Bronchial epithelial cell (primary cell): ENCODE measurements around the gene CPB2. TPM values are rescaled to one million over a fixed set of nuclear protein-coding genes. Genes with fewer than 3 reads are reported as not detected.

Source experiments
- DNase-seq: peaks from one replicate; pipeline ENCODE4 v3.0.0-alpha.2; 2010; ENCODE audit warnings: low read depth
- FAIRE-seq: peaks from 2 replicates; lab custom pipeline; 2011; peaks lifted over from hg19 to GRCh38; lab: Jason Lieb, UNC
- H3K27me3 ChIP-seq: 2 replicates; pipeline ENCODE4 v1.5.1; 2011; ENCODE audit warnings: low read length; ENCODE audit not compliant: control insufficient read depth, insufficient read depth
- H3K36me3 ChIP-seq: 2 replicates; pipeline ENCODE4 v1.5.1; 2011; ENCODE audit warnings: low read length; ENCODE audit not compliant: control insufficient read depth, insufficient read depth
- H3K4me3 ChIP-seq: 2 replicates; pipeline ENCODE4 v1.5.1; 2011; ENCODE audit warnings: mild to moderate bottlenecking, low read depth, low read length, control low read depth
- total RNA-seq: library from RNA; depleted of rRNA; stranded (reverse); fragments of >200 nt; gene quantifications from 2 replicates; pipeline ENCODE4 v1.2.1, GENCODE V29; 2014
- TF ChIP-seq, protein P1 (sequence below): IDR thresholded peaks from 2 replicates; pipeline ENCODE4 v1.5.1; 2011; ENCODE audit warnings: mild to moderate bottlenecking, moderate library complexity, low read length, control low read depth, inconsistent platforms; ENCODE audit not compliant: insufficient read depth, severe bottlenecking

Gene CPB2
- total RNA-seq, 1 donor from 2014 or later, result not detected

DNA sequence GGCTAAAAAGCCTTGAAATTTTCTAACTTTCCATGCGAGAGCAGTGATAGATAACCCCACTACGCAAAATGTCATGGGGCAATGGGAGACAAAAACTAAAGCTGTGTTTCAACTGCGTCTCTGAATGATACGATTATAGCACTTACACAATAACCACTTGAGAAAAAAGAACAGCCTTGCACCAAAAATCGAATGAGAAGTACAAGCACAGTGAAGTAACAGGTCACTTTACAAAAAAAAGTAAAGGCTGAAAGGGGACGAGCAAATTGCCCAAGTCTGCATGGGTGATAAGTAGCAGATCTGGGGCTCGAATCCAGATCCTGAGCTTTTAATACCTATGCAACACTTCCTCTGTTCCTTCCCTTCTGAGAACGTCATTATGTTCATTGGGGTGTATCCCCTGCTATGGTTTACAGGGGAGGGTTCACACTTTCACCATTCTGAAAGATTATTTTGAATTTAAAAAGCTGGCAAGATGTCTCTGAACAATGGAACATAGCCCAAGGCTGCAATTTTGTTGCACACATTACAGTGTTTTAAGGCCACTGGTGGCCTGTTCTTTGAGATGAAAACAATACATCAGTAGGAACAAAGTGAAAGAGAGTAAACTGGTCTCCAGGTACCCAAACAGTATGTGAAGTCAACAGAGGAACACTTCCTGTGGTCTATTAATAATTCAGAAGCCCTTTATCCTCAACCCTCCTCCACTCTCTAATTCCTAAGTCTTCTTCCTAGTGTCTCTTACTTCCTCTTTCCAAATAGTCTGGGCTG lies 3.2 kb downstream of the CPB2 start:
- TF ChIP-seq, protein P1, sequence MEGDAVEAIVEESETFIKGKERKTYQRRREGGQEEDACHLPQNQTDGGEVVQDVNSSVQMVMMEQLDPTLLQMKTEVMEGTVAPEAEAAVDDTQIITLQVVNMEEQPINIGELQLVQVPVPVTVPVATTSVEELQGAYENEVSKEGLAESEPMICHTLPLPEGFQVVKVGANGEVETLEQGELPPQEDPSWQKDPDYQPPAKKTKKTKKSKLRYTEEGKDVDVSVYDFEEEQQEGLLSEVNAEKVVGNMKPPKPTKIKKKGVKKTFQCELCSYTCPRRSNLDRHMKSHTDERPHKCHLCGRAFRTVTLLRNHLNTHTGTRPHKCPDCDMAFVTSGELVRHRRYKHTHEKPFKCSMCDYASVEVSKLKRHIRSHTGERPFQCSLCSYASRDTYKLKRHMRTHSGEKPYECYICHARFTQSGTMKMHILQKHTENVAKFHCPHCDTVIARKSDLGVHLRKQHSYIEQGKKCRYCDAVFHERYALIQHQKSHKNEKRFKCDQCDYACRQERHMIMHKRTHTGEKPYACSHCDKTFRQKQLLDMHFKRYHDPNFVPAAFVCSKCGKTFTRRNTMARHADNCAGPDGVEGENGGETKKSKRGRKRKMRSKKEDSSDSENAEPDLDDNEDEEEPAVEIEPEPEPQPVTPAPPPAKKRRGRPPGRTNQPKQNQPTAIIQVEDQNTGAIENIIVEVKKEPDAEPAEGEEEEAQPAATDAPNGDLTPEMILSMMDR, result no peak
- DNase-seq (no peak), FAIRE-seq (no peak)
- Histone ChIP-seq H3K4me3 (no peak overlapping the region), H3K36me3 (no peaks in the 10 kb centered on the region), H3K27me3 (no peaks in the 10 kb centered on the region)

DNA sequence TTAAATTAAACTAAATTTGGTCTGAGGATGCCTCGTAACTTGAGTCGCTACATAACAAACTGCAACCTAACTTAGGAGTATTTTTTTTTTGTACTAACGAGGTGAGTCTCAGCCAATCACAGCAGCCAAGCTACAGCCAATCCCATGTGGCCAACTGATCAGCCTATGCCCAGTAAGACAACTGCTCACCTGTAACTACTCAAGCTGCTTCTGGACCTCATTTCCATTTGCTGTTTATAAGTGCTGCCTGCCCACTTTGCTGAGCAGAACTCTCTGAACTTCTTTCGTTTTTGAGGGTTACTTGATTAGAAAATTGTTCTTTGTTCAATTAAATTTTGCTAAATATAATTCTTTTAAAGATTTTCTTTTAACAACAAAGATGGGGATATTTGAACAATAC lies 3.8 kb downstream of the CPB2 start:
- Histone ChIP-seq H3K27me3 (no peaks in the 10 kb centered on the region), H3K36me3 (no peaks in the 10 kb centered on the region), H3K4me3 (no peak overlapping the region)
- no peak for DNase-seq
- TF ChIP-seq, protein P1, result no peak
- no peak for FAIRE-seq

DNA sequence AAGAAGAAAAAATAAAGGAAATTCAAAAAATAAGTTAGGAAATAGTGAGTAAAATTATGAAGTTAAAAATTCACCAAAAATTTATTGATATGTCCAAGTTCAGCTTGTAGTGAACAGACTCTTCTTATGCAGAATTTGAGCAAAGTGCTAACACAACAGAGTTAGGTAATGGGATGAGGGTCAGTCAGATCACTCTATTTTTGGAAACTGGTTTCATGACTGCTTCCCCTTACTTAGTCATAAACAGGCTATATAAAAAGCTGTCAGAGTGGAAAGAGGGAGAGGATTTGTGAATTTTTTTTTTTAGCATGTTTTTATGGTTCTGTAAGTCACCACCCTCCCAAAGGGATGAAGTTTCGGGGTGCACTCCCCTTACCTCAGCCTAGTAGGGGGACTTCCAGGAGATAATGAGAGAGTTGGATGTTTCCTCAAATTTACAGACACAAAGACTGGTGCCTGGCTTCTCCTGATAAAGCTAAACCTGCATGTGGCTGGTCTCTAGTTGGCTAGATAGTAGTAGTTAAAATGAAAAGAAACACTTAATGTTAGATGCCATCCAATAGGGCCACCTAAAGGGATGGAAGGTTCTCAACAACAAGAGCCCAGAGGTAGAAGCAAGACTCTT lies 4.5 kb downstream of the CPB2 start:
- H3K27me3 ChIP-seq, result no peaks in the 10 kb centered on the region
- DNase-seq, result peak; percentile 20
- no peak for FAIRE-seq

DNA sequence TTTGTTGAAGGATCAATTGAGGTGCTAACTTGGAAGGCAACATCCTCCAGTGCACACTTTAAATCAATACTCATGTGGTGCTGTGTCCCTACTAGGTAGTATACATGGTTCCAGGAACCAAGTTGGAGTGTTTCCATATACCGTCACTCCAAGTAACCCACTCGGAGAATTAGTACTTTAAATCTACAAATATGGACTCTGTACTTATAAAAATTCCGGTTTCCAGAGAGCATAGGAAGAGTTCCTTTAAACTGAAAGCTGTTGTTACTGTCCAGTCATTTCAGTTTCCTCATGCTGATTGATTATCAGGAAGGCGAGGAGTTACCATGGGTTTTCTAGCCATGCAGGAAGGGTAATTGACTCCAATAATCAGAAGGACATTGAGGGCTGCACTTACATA lies 7.2 kb downstream of the CPB2 start:
- Histone ChIP-seq H3K36me3 (no peaks in the 10 kb centered on the region), H3K4me3 (no peak overlapping the region), H3K27me3 (no peaks in the 10 kb centered on the region)
- TF ChIP-seq, protein P1, result no peak
- DNase-seq (no peak), FAIRE-seq (no peak)

More for the DNA sequence above, 4.5 kb downstream of the CPB2 start:
- no peaks in the 10 kb centered on the region for H3K36me3 ChIP-seq
- H3K4me3 ChIP-seq, result no peak overlapping the region
- TF ChIP-seq, protein P1, result no peak

DNA sequence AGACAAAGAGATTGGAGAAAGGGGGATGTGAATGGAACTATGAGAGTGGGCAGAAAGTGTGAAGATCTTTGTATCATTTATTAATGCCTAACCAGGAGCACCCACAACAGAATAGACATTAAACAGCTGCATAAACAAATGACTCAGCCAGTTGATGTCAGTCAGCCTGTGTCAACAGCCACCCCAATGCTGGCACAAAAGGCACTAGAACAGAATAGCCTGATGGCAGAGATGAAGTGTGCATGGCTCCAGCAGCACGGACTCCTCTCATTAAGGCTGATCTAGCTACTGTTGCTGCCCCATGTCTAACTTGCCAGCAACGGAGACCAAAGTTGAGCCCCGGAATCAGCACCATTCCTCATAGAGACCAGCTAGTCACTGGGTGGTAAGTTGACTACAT lies 7.8 kb downstream of the CPB2 start:
- FAIRE-seq (no peak), DNase-seq (no peak)
- no peaks in the 10 kb centered on the region for H3K27me3 ChIP-seq
- H3K36me3 ChIP-seq, result no peaks in the 10 kb centered on the region
- TF ChIP-seq, protein P1, result no peak
- no peak overlapping the region for H3K4me3 ChIP-seq
